CD4-positive, alpha-beta T cell treated with Interleukin-12 subunit alpha and Interleukin-12 subunit beta, for 1 hour (primary cell): Measurements from ENCODE around the gene LMNTD2.

Source experiments
- DNase-seq: peaks from one replicate; pipeline ENCODE4 v3.0.0-alpha.2; 2020

The LMNTD2 gene

GRCh38 chr11:560305-561147 lies at the start of gene LMNTD2, which contains the start of gene RASSF7:
Gene LMNTD2, minus strand, starts transcription at chr11:560738. Its CDS starts 22 bp downstream, at chr11:560716.
Gene RASSF7, plus strand, starts transcription at chr11:560970. Its CDS starts 799 bp downstream, at chr11:561769.
- peak; percentile 96 for DNase-seq

GRCh38 chr11:609341-609811 lies 48.8 kb upstream of the LMNTD2 start:
- no peak for DNase-seq

GRCh38 chr11:608791-609251 lies 48.3 kb upstream of the LMNTD2 start:
- no peak for DNase-seq

DNA sequence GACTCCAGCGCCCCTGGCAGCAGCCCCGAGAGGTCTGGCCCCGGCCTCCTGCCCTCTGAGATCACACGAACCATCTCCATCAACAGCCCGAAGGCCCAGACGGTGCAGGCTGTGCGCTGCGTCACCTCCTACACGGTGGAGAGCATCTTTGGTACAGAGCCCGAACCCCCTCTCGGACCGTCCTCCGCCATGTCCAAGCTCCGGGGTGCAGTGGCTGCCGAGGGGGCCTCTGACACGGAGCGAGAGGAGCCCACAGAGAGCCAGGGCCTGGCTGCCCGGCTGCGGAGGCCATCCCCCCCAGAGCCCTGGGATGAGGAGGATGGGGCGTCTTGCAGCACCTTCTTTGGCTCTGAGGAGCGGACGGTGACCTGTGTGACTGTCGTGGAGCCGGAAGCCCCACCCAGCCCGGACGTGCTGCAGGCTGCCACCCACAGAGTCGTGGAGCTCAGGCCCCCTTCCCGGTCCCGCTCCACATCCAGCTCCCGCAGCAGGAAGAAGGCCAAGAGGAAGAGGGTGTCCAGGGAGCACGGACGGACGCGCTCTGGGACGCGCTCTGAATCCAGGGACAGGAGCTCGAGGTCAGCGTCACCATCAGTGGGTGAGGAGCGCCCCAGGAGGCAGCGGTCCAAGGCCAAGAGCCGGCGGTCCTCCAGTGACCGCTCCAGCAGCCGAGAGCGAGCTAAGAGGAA lies 47.6 kb upstream of the LMNTD2 start:
- no peak for DNase-seq

DNA sequence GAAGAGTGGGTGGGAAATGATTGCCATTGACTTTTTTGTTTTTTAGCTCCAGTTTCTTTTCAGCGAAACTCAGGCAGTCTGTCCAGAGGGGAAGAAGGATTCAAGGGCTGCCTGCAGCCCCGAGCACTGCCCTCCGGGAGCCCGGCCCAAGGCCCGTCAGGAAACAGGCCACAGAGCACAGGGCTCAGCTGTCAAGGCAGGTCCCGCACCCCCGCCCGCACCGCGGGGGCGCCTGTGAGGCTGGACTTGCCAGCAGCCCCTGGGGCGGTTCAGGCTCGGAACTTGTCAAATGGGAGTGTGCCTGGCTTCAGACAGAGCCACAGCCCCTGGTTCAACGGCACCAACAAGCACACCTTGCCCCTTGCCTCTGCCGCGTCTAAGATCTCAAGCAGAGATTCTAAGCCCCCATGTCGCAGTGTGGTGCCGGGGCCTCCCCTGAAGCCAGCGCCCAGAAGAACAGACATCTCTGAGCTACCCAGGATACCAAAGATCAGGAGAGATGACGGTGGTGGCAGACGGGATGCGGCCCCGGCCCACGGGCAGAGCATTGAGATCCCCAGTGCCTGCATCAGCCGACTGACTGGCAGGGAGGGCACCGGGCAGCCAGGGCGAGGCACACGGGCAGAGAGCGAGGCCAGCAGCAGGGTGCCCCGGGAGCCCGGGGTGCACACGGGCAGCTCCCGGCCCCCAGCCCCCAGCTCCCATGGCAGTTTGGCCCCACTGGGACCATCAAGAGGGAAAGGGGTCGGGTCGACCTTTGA lies 46.7 kb upstream of the LMNTD2 start:
- no peak for DNase-seq

- DNase-seq: no peak
These were observed 45.7 kb upstream of the LMNTD2 start for GRCh38 chr11:606245-606644.

DNA sequence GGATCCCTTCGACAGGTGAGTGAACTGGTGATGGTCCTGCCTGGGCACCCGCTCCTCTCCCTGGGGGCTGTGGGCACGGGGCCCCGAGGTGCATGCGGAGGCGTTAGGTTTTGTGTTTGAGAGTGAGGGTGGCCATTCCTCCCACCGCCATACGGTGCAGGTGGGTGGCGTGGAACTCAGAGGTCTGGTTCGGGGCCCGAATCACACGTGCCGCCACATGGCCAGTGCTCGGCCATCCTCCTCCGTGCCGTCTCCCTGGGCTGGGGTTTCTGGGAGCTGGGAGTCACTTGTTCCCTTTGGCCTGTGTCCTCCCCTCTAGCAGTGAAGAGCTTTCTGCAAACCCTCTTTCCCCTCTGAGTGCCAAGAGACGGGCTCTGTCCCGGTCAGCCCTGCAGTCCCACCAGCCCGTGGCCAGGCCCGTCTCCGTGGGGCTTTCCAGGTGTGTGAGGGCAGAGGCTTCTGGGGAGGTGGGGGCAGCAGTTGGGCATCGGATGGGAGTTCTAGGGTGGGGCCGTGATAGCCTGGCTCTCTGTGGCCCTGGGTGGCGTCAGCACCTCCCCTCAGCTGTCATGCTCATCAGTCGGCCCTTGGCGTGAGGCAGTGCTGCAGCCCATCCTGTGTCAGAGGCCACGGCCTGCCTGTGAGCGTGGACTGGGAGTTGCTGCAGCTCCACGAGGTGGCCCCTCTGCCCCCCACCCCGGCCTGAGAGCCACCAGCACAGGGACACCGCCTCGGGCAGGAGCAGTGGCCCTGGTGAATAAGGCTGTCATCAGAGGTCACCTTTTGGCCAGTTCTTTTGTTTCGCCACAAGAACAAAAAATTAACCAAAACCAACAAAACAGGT lies 45.0 kb upstream of the LMNTD2 start:
- DNase-seq: no peak

GRCh38 chr11:603154-603553 lies 42.6 kb upstream of the LMNTD2 start:
- DNase-seq: no peak

DNA sequence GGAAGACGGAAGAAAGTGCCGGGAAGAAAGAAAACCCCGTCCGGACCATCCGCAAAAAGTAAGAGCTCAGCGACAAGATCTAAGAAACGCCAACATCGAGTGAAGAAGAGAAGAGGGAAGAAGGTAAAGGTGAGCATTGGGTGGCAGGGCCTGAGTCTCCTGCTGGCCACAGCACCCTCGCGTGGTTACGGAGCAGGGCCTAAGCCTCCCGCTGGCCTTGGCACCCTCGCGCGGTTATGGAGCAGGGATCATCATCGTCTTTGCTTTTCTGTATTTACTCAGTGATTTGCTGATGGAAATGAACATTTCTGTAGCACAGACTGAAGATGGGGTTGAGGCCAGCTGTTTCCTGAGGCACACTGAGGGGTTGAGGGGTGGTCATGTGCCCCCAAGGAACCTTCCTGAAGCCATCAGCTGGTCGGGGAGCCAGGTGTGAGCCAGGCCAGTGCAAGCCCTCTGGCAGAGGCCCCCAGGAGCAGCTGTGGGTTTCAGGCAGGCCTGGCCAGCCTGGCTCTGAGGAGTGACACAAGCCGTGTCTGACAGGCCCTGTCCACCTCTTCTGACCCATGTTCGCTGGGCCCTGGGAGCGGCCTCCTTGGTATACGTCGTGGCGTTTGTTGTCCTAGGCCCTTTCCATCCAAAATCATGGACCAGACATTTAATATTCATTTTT lies 41.2 kb upstream of the LMNTD2 start:
- no peak for DNase-seq

GRCh38 chr11:598005-598680 lies 37.6 kb upstream of the LMNTD2 start:
- DNase-seq: no peak

GRCh38 chr11:597166-597725 lies 36.7 kb upstream of the LMNTD2 start:
- DNase-seq: no peak

- DNase-seq: no peak
These were observed 35.8 kb upstream of the LMNTD2 start for GRCh38 chr11:596374-596773.

DNA sequence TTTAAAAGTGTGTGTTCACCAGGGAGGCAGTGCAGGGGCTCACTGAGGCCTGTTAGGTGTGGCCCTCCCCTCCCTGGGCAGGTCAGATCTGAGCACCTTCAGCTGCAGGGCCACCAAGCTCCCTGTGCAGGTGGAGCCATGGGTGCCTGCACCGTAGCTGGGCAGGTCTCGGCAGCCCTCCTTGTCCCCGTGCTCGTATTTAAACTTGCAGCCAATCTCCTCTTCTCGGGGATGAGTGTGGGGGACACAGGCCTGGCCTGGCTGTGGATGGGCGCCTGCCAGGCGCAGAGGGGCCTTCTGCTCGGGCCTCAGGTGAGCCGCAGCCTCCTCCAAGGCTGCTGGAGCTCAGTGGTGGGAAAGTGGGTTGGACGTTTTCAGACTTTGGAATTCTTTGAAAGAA lies 34.9 kb upstream of the LMNTD2 start:
- no peak for DNase-seq

DNA sequence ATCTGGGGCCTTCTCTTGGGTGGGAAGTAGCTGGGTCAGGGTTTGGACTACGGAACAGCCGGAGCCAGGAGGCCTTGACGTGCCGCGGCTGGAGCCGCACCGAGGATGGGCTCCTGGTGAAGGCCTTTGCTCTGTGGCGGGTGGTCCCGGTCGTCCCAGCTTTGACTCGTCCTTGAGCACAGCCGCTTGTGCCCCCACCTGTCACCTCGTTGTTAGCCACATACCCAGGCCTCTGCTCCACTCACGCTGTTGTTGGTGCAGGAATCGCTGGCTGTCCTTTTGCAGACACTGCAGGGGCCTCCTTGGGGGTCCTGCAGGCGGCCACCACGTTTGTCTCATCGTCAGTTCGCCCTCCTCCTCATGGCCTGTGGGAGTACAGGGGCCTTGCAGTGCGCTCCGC lies 32.8 kb upstream of the LMNTD2 start:
- DNase-seq: no peak

DNA sequence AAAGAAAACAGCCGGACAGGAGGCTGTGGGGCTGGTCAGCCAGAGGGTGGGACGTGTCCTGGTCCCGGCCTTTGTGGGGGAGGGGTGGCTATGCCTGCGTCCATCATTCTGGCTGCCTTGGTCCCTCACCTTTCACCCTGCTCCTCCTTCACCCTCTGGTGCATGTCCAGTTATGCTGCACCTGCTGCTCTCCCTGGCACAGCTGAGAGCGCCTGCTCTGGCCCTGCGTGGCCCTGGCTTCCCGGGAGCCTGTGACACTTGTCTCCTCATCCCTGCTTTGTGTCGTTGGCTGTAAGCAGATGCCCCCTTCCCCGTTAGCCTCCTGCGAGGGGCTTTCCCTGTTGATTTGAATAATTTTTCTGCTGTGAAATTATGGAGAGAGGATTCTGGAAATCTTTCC lies 32.4 kb upstream of the LMNTD2 start:
- DNase-seq: no peak

- DNase-seq: no peak
These were observed 32.0 kb upstream of the LMNTD2 start for GRCh38 chr11:592501-592900.

- DNase-seq: no peak
These were observed 30.5 kb upstream of the LMNTD2 start for GRCh38 chr11:590997-591396.

DNA sequence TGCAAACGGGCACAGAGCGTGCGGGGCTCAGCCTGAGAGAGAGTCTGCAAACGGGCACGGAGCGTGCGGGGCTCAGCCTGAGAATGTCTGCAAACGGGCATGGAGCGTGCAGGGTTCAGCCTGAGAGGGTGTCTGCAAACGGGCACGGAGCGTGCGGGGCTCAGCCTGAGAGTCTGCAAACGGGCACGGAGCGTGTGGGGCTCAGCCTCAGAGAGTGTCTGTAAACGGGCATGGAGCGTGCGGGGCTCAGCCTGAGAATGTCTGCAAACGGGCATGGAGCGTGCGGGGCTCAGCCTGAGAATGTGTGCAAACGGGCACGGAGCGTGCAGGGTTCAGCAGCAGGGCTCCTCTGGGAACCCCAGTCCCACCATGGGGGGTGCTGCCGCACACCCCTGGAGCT lies 29.3 kb upstream of the LMNTD2 start:
- no peak for DNase-seq

DNA sequence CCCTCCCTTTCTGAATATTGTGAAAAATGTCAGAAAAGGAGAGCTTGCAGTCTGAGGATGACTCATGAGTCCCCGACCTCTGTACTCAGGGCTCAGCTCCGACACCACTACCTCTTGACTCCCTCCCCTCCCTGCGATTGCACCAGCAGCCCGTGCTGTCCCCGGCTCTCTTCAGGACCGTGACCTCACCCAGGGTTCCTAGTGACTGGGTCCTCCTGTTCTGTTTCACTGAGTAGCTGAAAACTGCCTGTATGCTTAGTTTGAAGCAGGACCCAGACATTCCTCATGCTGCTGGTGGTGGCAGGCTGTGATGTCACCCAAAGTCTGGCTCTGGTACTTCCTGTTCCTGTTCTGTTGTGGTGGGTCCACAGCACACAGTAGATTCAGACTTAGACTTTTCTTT lies 27.4 kb upstream of the LMNTD2 start:
- peak; percentile 73 for DNase-seq

- no peak for DNase-seq
These were observed 27.0 kb upstream of the LMNTD2 start for GRCh38 chr11:587546-587945.
